DMS153 treated with DMSO at 0.1 percent for 48 hours (cell line): ENCODE results near the gene IVL.

ENCODE experiments used
- DNase-seq: peaks from one replicate; lab custom pipeline; 2025; ENCODE audit not compliant: unreplicated experiment; lab: John Stamatoyannopoulos, UW

Gene IVL

DNA sequence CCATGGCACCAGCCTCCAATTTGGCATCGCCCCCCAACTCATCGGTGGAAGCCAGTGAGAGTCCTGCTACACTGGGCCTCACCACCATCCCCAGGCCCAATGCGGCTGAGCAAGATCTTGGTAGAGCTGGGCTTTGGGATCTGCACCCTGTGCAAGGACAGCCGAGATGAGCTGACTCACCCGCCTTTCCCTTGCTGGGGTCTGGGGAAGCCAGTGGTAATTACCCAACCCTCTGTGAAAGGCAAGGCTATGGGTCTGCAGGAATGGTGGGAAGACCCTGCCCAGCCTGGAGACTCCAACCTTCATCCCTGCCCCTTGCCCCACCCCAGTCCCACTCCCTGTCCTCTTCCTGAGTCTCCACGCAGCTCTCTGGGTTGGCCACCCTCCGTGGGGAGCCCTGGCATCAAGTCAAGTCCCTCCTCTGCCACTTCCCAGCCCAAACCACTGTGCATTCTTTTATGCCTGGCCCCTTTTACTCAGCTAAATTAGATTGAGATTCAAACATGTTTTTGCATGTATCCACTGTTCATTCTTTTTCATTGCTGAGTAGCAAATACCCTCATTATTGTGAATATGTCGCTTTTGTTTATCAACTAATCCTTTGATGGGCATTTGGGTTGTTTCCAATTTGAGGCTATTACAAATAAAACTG, 21.5 kb upstream of the IVL start:
- DNase-seq: no peak

DNA sequence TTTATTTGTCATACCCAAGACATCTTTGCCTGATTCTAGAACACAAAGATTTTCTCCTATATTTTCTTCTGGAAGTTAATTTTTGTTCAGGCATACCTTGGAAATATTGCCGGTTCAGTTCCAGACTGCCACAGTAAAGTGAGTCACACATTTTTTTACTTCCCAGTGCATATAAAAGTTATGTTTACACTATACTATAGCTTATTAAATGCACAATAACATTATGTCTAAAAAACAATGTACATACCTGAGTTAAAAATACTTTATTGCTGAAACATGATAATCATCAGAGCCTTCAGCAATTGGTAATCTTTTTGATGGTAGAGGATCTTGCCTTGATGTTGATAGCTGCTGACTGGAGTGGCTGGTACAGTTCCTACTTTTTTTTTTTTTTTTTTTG, 20.2 kb upstream of the IVL start:
- no peak for DNase-seq

DNA sequence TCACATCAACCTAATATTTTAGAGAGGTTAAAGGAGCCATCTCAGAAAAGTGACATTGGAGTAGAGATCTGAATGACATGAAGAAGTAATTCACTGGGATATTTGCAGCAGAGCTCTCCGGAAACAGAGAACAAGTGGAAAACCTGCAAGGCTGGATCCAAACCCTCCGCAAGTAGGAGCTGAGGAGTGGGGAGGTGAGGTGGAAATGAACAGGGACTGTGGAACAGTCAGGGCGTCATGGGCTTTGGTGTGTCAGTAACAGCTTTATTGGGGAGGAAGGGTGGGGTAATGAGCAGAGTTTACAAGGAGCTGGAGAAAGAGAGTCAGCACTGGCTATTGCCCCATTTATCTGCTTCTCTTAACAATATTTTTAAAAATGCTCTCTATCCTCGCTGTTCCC, 9.3 kb upstream of the IVL start:
- DNase-seq: no peak

DNA sequence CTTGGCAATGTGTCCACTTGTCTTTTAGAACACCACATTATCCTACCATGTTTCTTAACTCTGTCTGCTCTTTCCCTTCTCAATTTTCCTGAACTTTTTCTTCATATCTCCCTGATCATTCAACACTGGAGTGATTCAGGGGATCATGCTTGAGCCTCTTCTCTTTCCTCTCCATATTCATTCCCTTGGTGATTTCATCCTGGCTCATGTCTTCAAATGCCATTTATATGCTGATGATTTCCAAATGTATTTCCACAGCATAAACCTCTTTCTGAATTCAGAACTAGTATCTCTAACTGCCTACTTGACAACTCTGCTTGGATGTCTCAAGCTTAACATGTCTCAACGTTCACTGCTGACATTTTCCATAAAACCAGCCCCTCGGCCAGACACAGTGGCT, 8.5 kb upstream of the IVL start:
- DNase-seq: no peak

DNA sequence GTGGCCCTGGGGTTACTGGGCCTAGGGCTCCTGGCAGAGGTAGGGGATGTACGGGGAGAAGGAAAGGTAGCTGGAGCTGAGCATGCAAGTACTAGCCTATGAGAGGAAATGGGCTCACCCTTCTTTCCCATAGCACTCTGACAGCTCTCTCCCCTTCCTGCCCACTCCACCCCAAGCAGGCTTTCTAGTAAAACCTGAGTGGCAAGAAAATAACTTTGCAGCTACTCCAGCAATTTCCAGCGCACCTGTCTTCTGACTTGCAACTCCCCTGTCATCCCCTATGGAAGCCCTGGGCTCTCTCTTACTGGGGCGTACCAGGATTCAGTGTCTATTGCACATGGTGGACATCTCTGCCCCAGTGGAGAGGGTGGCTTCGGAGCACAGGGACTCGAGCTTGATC, 6.7 kb upstream of the IVL start:
- no peak for DNase-seq

DNA sequence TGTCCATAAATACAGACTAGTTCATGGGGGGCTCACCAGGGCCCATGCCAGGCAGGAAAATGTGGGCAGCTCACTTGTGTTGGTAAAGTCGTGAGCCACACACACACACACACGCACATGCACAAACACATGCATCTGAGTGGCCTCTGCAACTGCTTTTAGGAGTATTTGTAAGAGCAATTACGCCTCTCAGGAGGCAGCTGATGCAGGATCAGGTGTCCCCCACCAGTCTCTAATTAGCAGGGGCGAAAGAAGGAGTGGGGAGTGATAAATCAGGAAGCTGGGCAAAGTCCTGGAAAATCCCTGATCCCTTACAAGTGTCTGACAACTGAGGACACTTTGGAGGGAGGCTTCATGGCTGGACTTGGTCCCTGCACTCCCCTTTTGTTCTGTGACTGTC, 5.7 kb upstream of the IVL start:
- DNase-seq: no peak

DNA sequence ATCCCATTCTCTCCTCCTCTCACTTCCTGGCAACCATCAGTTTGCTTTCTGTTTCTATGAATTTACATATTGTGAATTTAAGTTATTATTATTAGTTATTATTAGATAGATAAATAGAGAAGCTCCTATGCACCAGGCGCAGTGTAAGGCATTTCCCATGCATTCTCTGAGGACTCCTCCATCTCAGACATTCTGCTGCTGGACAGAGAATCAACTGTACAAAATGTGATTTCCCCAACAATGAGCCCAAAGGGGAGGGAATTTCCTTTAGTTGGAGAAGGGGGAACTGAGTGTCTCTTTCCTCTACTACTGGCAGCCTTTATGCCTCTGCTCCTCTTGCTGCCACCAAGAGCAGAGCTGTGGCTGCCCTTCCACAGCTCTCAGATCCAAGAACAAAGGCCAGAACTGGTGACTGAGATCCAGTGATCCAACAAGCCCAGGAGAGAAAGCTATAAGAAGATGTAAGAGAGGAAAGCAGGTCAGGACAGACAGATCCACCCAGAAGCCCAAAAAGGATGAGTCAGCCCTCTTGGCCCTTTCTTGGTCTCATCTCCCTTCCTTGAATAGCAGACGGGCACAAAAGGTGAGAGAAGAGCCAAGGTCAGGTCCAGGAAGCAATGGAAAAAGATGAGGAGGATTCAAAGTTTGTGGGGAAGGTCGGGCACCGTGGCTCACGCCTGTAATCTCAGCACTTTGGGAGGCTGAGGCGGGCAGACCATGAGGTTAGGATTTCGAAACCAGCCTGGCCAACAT, 3.5 kb upstream of the IVL start:
- no peak for DNase-seq

DNA sequence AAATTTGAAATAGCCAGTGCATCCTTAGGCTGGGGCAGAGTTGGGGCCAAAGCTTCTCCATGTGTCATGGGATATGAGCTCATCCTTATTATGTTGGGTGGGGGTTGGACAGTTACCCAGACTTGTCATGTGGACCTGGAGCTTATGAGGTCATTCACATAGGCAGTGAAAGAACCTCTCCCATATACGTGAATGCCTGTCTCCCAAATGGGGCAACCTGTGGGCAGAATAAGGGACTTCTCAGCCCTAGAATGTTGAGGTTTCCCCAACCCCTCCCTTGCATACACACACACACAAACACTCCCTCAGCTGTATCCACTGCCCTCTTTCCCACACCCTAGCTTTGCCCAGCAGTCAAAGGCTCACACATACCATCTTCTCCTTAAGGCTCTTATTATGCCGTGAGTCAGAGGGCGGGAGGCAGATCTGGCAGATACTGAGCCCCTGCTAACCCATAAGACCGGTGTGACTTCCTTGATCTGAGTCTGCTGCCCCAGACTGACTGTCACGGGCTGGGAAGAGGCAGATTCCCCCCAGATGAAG, 2.3 kb upstream of the IVL start:
- no peak for DNase-seq

DNA sequence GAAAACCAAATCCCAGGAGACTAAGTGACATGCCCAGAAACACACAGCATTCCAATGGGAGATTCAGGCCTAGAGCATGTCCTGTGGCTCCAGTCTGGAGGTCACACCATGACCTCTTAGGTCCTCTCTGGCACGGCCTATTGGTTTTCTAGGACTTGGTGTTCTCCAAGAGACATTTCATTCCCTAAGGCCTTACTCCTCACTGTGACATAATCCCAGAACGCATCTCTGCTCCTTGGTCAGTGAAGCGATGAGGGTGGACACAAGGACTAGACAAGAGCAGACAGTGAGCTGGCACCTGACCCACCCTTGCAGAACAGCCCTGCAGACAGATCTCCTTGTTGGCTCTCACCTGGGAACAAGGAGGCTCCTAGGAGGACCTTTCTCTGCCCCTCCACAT, 860 bp downstream of the IVL start:
- DNase-seq: no peak

DNA sequence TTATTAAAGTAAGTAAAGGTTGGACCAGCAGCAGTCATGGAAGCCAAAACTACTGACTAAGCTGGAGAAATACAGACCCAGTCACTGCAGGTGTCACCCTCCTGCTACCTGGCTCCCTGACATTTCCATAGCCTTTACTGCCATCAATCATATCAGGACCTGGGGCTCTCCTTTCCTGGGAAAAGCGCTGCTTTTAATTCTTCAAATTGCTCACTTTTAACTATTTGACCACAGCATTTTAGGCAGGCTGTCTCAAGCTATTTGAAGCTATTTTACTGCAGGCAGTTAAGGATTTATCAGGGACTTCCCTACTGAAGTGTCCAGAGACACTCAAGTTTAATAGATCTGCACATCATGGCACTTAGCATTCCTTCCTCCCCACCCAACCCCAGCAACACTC, 4.1 kb downstream of the IVL start:
- no peak for DNase-seq

DNA sequence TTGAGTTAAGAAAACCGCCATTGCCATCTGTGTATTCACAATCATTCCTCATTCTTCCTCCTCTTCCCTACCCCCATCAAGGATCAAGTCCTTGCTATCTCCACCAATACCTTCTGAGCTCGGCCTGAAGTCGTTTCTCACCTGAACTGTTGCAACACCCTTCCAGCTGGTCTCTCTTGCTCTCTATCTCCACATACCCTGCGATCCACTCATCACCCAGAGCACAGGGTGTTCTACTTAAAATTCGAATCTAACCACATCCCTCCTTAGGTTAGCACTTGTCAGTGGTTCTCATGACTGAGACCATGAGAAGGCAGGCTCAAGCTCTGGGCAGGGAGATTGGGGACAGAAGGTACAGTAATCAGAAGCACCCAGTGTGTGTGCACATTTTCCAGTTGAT, 4.6 kb downstream of the IVL start:
- no peak for DNase-seq

DNA sequence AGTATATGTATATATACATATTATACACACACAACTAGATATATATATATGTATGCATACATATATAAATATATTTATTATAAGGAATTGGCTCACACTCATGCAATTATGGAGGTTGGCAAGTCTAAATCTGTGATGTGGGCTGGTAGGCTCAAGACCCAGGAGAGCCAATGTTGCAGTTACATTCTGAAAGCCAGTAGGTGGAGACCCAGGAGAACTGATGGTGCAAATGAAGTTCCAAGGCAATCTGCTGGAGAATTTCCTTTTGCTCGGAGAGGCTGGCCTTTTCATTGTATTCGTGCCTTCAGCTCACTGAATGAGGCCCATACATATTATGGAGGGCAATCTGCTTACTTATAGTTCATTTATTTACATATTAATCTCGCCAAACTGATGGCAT, 9.4 kb downstream of the IVL start:
- DNase-seq: peak; percentile 4

DNA sequence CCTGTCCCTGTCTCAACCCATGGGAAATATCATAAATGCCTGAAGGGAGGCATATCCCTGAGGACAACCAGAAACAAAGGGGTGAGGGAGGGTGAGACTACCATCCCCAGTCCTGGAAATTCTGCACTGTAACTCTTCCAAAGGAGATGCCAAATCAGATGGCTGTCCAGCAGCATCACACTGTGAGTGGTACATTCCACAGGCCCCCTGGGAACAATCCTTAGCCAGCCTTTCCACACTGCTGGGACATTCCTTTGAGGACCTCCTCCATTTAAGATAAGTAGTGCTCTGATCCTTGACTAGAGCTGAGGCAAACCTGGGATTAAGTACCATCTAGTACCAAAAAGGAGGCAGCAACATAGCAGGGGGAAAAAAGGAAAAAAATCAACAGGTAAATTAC, 10.7 kb downstream of the IVL start:
- DNase-seq: no peak

DNA sequence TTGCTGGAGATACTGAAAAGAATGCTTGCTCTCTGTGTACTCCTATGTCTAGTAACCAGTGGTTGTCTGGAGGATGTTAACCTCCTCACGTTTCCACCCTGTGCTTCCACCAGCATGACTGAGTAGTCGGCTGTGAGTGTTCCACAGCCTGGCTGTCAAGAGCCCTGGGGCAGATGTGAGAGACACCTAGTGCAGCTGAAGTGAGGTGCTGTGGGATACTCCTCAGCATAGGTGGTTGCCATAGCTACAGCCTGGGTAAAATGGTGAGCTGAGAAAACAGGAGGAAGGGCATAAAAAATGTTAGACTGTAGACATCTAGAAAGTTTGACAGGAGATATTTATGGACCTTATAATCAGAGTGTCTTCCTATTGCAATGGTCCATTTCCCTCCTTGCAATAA, 15.8 kb downstream of the IVL start:
- DNase-seq: no peak

DNA sequence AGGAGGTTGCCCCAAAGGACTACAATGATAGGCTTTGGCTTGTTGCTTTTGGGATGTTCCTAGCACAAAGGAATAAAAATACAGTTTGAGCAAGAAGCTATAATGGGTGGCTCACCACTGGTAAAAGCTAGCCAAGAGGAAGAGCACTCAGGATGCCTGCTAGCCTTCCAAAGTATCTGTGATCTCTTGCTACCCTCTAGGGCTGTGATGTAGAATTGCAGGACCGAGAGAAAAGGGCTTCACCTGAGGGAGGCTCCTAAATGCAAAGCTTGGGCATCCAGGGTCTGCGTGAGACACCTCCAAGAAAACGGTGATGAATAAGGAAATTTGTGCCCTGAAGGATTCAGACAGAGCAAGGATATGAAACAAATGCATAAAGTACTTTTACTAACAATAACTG, 17.7 kb downstream of the IVL start:
- no peak for DNase-seq

DNA sequence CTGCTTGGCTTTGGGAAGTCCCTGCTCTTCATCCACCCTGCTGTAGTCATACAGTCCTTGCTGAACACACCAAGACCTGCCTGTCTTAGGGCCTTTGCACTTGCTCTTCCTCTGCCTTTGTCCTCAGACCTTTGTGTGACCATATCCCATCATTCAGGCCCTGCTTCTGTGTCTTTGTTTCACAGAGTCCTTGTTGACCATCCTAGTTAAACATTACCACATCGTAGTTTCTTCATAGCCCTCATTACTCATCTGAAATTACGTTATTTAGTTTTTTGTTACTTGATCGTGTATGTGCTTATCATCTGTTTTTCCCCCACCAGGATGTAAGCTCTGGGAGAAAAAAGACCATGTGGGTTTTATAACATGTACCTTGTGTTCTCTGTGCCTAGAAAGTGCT, 20.3 kb downstream of the IVL start:
- no peak for DNase-seq

DNA sequence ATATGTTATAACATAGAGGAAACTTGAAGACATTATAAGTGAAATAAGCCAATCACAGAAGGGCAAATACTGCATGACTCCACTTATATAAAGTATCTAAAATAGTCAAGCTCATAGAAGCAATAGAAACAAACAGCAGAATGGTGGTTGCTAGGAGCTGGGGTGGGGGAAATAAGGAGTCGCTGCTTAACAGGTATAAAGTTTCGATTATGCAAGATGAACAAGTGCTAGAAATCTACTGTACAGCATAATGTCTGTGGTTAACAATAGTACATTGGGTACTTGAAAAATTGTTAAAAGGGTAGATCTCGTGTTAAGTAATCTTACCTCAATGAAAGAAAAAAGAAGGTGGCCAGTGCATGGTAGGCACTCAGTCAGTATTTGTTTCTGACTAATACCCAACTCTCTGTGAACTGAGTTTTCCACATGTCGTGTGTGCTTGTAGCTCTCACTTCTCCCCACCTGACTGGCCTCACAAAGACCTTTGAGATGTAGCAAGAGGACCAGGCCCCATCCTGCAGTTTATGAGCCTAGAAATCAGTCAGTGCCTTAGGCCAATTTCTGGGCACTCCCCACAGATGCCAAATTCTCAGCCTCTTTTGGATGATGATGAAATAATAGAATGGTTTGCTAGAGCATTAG, 23.9 kb downstream of the IVL start:
- no peak for DNase-seq

DNA sequence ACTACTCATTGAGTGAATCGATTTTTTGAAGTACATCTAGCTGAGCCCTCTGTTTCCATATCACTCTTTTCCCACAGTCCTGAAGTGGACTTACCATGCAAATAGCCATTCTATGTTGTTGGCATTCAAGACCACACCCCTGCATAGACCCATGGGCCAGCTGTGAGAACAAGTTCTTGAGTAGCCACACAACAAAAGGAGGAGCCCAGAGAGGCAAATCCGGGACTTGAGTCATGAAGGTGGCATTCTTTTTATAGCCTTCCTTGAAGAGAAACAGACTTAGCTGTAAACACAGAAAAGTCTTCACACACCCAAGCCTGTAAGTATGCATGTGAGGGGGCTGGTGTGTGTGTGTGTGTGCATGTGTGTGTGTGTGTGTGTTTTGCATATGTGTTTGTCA, 24.9 kb downstream of the IVL start:
- no peak for DNase-seq

DNA sequence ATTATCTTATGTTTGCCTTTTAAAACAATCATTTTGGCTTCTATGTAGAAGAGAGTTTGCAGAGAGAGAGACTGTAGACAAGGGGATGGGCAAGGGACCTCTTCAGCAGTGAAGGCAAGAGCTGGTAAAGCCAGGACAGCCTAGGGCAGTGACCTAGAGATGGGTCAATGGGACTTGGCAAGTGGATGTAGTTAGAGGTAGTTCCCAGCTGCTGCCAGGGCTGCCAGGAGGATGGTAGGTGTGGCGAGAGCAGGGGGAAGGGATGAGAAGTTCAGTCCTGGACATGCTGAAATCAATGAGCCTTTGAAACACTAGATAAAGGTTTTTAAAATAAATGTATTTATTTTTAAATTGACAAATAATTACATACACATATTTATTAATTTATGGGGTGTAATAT, 32.3 kb downstream of the IVL start:
- no peak for DNase-seq

DNA sequence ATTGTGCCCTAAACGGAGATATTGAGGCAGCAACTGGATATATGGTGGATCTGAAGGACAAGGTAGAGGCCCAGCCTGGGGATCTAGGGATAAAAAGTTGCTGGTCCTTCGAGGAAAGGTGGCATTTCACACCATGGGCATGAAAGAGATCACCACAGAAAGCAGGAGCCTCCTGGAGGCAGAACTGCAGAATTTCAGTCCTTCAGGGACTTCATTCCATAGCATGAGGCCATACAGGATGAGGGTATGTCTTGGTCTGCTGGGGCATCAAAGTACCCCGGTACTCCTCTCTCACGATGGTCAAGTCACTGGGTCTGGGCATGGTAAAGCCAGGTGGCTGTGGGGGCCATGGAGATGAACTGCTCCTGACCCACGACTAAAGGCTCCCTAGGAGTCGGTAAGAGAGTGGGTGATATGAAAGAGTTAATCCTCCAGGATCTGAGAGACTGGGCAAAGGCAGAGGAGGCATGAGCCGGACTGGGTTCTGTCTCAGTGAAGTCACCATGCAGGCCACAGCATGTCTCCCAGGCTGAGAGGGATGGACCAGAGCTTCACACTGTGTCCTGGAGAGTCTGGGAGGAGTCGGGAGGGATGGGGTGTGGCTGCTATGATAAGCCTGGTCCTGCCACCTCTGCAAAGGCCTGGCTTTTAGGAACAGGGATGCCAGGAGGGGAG, 32.8 kb downstream of the IVL start:
- no peak for DNase-seq

DNA sequence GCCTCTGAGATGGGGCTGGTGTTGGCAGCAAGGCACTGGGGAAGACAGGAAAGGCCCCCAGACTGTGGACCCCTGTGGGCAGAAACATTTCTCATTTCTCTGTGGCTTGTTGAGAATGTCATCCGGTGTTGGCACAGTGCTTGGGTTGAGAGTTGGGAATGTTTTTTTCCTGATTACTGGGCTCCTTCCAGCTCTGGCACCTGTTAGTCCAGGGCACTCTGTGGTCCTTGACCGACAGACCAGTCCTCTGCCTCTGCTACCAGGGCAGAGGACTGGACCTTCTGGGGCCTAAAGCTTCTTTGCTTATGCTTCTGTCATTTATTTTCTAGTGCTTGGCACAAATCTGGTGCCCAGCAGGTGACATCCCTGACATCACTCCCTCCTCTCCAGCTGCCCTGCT, 33.8 kb downstream of the IVL start:
- no peak for DNase-seq

DNA sequence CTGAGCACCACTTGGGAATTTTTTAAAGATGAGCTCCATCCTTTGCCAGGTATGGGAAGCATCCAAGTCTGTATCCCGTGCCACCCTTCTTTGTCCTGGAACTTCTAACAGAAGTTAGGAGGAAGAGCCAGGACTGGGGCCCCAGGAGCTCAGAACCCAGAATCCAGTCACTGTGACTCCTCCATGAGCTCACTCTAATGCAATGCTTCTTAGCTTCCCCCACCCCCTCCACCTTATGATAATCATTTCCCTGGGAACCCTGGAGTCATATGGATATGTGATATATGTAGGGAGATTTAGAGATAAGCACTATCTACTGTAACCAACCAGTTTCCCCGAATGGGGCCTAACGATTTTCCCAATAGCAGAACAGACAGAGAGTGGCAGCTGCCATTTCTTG, 37.9 kb downstream of the IVL start:
- no peak for DNase-seq
